Activated CD4-positive, alpha-beta T cell treated with anti-CD3 and anti-CD28 coated beads, Interleukin-2, amount 50 U/mL, for 1 hour (primary cell): ENCODE measurements around the gene SLC17A5.
"Not testable (repeated sequence)": the region's sequence is repeated elsewhere in the genome, so short reads cannot be mapped to it uniquely, and the experiment has no call there.

Experiments used
- DNase-seq: peaks from one replicate; pipeline ENCODE4 v3.0.0-alpha.2; 2020

SLC17A5 gene

GRCh38 chr6:73613806-73614536, 39.8 kb downstream of the SLC17A5 start:
- no peak for DNase-seq

GRCh38 chr6:73612611-73613010, 41.2 kb downstream of the SLC17A5 start:
- no peak for DNase-seq

GRCh38 chr6:73610444-73611275, 43.1 kb downstream of the SLC17A5 start:
- no peak for DNase-seq

GRCh38 chr6:73608761-73609160, 45.0 kb downstream of the SLC17A5 start:
- DNase-seq = no peak

- no peak for DNase-seq
Measured at GRCh38 chr6:73606428-73606827, 47.4 kb downstream of the SLC17A5 start.

GRCh38 chr6:73604461-73604860, 49.3 kb downstream of the SLC17A5 start:
- DNase-seq = no peak

GRCh38 chr6:73604020-73604419, 49.8 kb downstream of the SLC17A5 start:
- no peak for DNase-seq

GRCh38 chr6:73586416-73586974, 67.3 kb downstream of the SLC17A5 start:
- DNase-seq = no peak

GRCh38 chr6:73585566-73586415, 68.0 kb downstream of the SLC17A5 start:
- DNase-seq = peak; percentile 20

GRCh38 chr6:73581293-73581692, 72.5 kb downstream of the SLC17A5 start:
- no peak for DNase-seq

GRCh38 chr6:73580247-73581149, 73.3 kb downstream of the SLC17A5 start:
- DNase-seq = peak; percentile 74

- DNase-seq = no peak
Measured at GRCh38 chr6:73579851-73580246, 73.9 kb downstream of the SLC17A5 start.

- DNase-seq = no peak
Measured at GRCh38 chr6:73579389-73579788, 74.4 kb downstream of the SLC17A5 start.

GRCh38 chr6:73577676-73578075, 76.1 kb downstream of the SLC17A5 start:
- no peak for DNase-seq

- DNase-seq = not testable (repeated sequence)
Measured at GRCh38 chr6:73572531-73572930, 81.3 kb downstream of the SLC17A5 start.

- DNase-seq = not testable (repeated sequence)
Measured at GRCh38 chr6:73571218-73572181, 82.3 kb downstream of the SLC17A5 start.

GRCh38 chr6:73569121-73569520, 84.7 kb downstream of the SLC17A5 start:
- no peak for DNase-seq

- no peak for DNase-seq
Measured at GRCh38 chr6:73566954-73567591, 86.7 kb downstream of the SLC17A5 start.

- DNase-seq = not testable (repeated sequence)
Measured at GRCh38 chr6:73566486-73566871, 87.3 kb downstream of the SLC17A5 start.
